ENCODE data around the gene SUSD3. TPM values are rescaled to one million over a fixed set of nuclear protein-coding genes. Genes with fewer than 3 reads are reported as not detected.

Gene SUSD3
- total and polyA plus RNA-seq, 2 of the 8 experiments (the other 6 are each of a cell fraction or from before 2014, with no cell fraction given): 5.5 to 35.4 TPM

- no peak overlapping the region for H3K56ac ChIP-seq (replicated peaks; ENCODE audit: insufficient read length, low read depth, low read length)
- H3K79me1 ChIP-seq (ENCODE audit: low read depth, low read length): no peaks in the 10 kb centered on the region
- H2AFZ ChIP-seq (ENCODE audit: low read length): no peak overlapping the region
- DNase-seq (ENCODE audit: low read depth in 1 of 2, low spot score in 2 of 2) (no peak), FAIRE-seq (no peak)
- H3K79me2 ChIP-seq (ENCODE audit: control insufficient read depth in 1 of 2, insufficient read depth in 2 of 2, low read length in 2 of 2): no peaks in the 10 kb centered on the region
- H4K91ac ChIP-seq (replicated peaks; ENCODE audit: insufficient read length, low read length): no peak overlapping the region
- H3K18ac ChIP-seq (ENCODE audit: extremely low read depth, low read length): no peak overlapping the region
- 85% methylated on average over 1 of the region's 2 CpGs; no CpG with 5 or more reads in 1 of the 2 experiments for WGBS, 2 experiments (ENCODE audit: extremely low coverage in 1 of 2, insufficient coverage in 1 of 2, insufficient read length in 1 of 2, insufficient replicate concordance in 2 of 2, low coverage in 1 of 2, low lambda C conversion rate in 2 of 2, missing lambda C conversion rate in 1 of 2)
- no peak overlapping the region for H3K27ac ChIP-seq (ENCODE audit: low read depth, low read length)
- no peak overlapping the region for H3K4ac ChIP-seq (replicated peaks; ENCODE audit: insufficient read length, low read depth, low read length)
- no peak overlapping the region for H3K4me3 ChIP-seq (ENCODE audit: extremely low read depth in 1 of 4, insufficient read depth in 2 of 4, low read depth in 3 of 4, low read length in 4 of 4)
- H3K9me3 ChIP-seq (ENCODE audit: insufficient read depth in 2 of 2, low read depth in 1 of 2, low read length in 1 of 2): peaks cover 0 to 3% of the 10 kb centered on the region in 2 experiments; a peak in 1 of 4 replicates
- no peak overlapping the region for H4K5ac ChIP-seq (ENCODE audit: insufficient read length, low read depth, low read length)
- no peak overlapping the region for H4K8ac ChIP-seq (ENCODE audit: extremely low read depth, insufficient read depth, low read length)
- no peaks in the 10 kb centered on the region for H4K20me1 ChIP-seq (replicated peaks in 1 of 2; ENCODE audit: control insufficient read depth in 1 of 2, insufficient read depth in 2 of 2, low read length in 2 of 2)
- no peak overlapping the region for H2BK20ac ChIP-seq (ENCODE audit: low read length)
- H2BK120ac ChIP-seq (replicated peaks; ENCODE audit: low read depth, low read length): no peak overlapping the region
- no peak overlapping the region for H2BK15ac ChIP-seq (ENCODE audit: low read length)
- H3K4me2 ChIP-seq (ENCODE audit: insufficient read depth in 1 of 2, low read depth in 2 of 2, low read length in 2 of 2): no peak overlapping the region
- no peak overlapping the region for H2BK12ac ChIP-seq (ENCODE audit: low read depth, low read length)
- TF ChIP-seq GTF2F1 (IDR thresholded peaks at IDR 0.05; ENCODE audit: borderline replicate concordance, low read depth, low read length): no peak
- no peak for TF ChIP-seq RAD21 (IDR thresholded peaks at IDR 0.05 in 1 of 2, conservative IDR thresholded peaks at IDR 0.05 in 1 of 2; ENCODE audit: low read depth in 2 of 2, low read length in 2 of 2)
- TF ChIP-seq MAFK (IDR thresholded peaks at IDR 0.05; ENCODE audit: low read depth, low read length): no peak
- no peak for TF ChIP-seq SRF (IDR thresholded peaks at IDR 0.05; ENCODE audit: low read depth, low read length)
- TF ChIP-seq SUZ12 (IDR thresholded peaks at IDR 0.05; ENCODE audit: low read length): no peak
- TF ChIP-seq CBX8 (IDR thresholded peaks at IDR 0.05; ENCODE audit: borderline replicate concordance, low read depth, low read length): no peak
- no peak for TF ChIP-seq FOSL1 (IDR thresholded peaks at IDR 0.05; ENCODE audit: insufficient read depth, low read depth, low read length)
- no peak for TF ChIP-seq CEBPB (IDR thresholded peaks at IDR 0.05; ENCODE audit: low read depth, low read length)
- TF ChIP-seq NRF1 (IDR thresholded peaks at IDR 0.05; ENCODE audit: low read depth, low read length): no peak
- no peak for TF ChIP-seq E2F6 (IDR thresholded peaks at IDR 0.05)
- no peak for TF ChIP-seq TCF12 (IDR thresholded peaks at IDR 0.05; ENCODE audit: low read depth, low read length)
- no peak overlapping the region for H3K23ac ChIP-seq (ENCODE audit: insufficient read length)
- ChIA-PET CTCF (ENCODE audit: partially characterized antibody) (no interaction called here), POLR2A (ENCODE audit: partially characterized antibody) (no interaction called here)
- no peak overlapping the region for H3K9ac ChIP-seq (replicated peaks in 1 of 4; ENCODE audit: extremely low read depth in 1 of 4, low read depth in 3 of 4, low read length in 3 of 4)
- no peak overlapping the region for H3K14ac ChIP-seq (ENCODE audit: insufficient read length)
- H3K23me2 ChIP-seq (ENCODE audit: low read depth, low read length): no peaks in the 10 kb centered on the region
- H3K36me3 ChIP-seq (ENCODE audit: control insufficient read depth in 2 of 4, insufficient read depth in 4 of 4, low read length in 3 of 4): no peaks in the 10 kb centered on the region
- no peak overlapping the region for H2AK5ac ChIP-seq (ENCODE audit: low read depth, low read length)
- no peaks in the 10 kb centered on the region; a peak in 2 of 7 replicates for H3K4me1 ChIP-seq (replicated peaks in 1 of 4; ENCODE audit: control insufficient read depth in 3 of 4, insufficient read depth in 4 of 4, low read length in 3 of 4)
- no peak overlapping the region for H2BK5ac ChIP-seq (ENCODE audit: low read depth, low read length)
- no peaks in the 10 kb centered on the region for H3K27me3 ChIP-seq (replicated peaks in 1 of 4; ENCODE audit: control insufficient read depth in 3 of 4, extremely low read depth in 1 of 4, insufficient read depth in 3 of 4, low read length in 3 of 4)
Measured at GRCh38 chr9:93045521-93045920, 13.0 kb upstream of the SUSD3 start.

Data from H1 (cell line).